DND-41 (cell line): Measurements from ENCODE around the gene MIA2.

ENCODE experiments used
- EZH2 ChIP-seq: IDR thresholded peaks from 3 replicates; pipeline ENCODE4 v1.6.1; 2012; ENCODE audit warnings: borderline replicate concordance, low read depth, mild to moderate bottlenecking, moderate library complexity, low read length, inconsistent platforms; ENCODE audit not compliant: severe bottlenecking
- TF ChIP-seq, protein P1 (sequence below): IDR thresholded peaks from 2 replicates; pipeline ENCODE4 v1.5.1; 2012; ENCODE audit warnings: borderline replicate concordance, low read length, moderate library complexity, mild to moderate bottlenecking; ENCODE audit not compliant: poor library complexity, severe bottlenecking; ENCODE audit errors: extremely low read depth

DNA sequence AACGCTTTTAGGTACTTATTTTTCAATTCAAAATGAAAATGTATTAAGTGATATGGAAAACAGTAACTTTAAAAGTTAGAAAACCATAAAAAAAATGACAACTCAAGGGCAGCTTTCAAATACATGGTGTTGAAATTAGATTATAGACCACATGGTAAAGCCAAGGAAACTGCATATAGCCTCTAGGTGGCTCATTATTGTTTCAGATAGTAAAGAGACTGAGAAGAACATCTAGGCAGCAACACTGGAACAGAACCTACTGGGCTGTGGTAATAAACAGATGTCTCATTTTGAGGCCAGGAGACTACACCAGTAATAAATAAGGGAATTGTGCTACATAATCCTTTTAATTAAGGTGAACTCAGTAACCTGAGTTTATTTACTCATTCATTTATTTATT is 185.6 kb downstream of the MIA2 start:
- TF ChIP-seq, protein P1, sequence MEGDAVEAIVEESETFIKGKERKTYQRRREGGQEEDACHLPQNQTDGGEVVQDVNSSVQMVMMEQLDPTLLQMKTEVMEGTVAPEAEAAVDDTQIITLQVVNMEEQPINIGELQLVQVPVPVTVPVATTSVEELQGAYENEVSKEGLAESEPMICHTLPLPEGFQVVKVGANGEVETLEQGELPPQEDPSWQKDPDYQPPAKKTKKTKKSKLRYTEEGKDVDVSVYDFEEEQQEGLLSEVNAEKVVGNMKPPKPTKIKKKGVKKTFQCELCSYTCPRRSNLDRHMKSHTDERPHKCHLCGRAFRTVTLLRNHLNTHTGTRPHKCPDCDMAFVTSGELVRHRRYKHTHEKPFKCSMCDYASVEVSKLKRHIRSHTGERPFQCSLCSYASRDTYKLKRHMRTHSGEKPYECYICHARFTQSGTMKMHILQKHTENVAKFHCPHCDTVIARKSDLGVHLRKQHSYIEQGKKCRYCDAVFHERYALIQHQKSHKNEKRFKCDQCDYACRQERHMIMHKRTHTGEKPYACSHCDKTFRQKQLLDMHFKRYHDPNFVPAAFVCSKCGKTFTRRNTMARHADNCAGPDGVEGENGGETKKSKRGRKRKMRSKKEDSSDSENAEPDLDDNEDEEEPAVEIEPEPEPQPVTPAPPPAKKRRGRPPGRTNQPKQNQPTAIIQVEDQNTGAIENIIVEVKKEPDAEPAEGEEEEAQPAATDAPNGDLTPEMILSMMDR, result no peak
- no peak for TF ChIP-seq EZH2
